Common myeloid progenitor, CD34-positive (primary cell): Measurements from ENCODE around the gene TBC1D5.
"Not testable (repeated sequence)": the region's sequence is repeated elsewhere in the genome, so short reads cannot be mapped to it uniquely, and the experiment has no call there.

Experiments used
- CTCF ChIA-PET: fragments of 350-600 bp; sonication (Branson Sonifier 250); formaldehyde crosslinking; loops from one replicate; lab custom pipeline; 2021; ENCODE audit warnings: antibody characterized with exemption; lab: Charles Lee
- POLR2A ChIA-PET: fragments of 350-600 bp; sonication (Branson Sonifier 250); formaldehyde crosslinking; loops from one replicate; lab custom pipeline; 2021; ENCODE audit warnings: antibody characterized with exemption; lab: Charles Lee
- DNase-seq, 3 donors: peaks; one replicate each; pipeline versions ENCODE4 v3.0.0 to v3.0.0-alpha.2; 2013
- H3K27ac ChIP-seq, 2 experiments: 1 replicate in 1 of 2; 2 replicates in 1 of 2; pipeline ENCODE4 v1.7.0; 2013; ENCODE audit warnings: inconsistent platforms in 2 of 2, low read length in 2 of 2, mild to moderate bottlenecking in 2 of 2, low read depth in 1 of 2, moderate library complexity in 1 of 2; ENCODE audit not compliant: severe bottlenecking in 2 of 2, insufficient read depth in 1 of 2, poor library complexity in 1 of 2
- H3K27me3 ChIP-seq, 5 experiments: replicated peaks in 2 of 5; 1 replicate in 3 of 5; 2 replicates in 2 of 5; pipeline versions ENCODE4 v1.6.1 to v1.7.0; 2013; ENCODE audit warnings: low read length in 4 of 5, mild to moderate bottlenecking in 2 of 5, moderate library complexity in 2 of 5, inconsistent platforms in 1 of 5; ENCODE audit not compliant: insufficient read depth in 5 of 5, control insufficient read depth in 4 of 5
- H3K36me3 ChIP-seq, 4 experiments: 1 replicate in 2 of 4; 2 replicates in 2 of 4; pipeline versions ENCODE4 v1.6.1 to v1.7.0; 2013; ENCODE audit warnings: low read length in 3 of 4, control low read depth in 1 of 4, mild to moderate bottlenecking in 1 of 4; ENCODE audit not compliant: control insufficient read depth in 4 of 4, insufficient read depth in 4 of 4
- H3K4me1 ChIP-seq, 4 experiments: 1 replicate in 3 of 4; 2 replicates in 1 of 4; pipeline versions ENCODE4 v1.6.1 to v1.7.1; 2013; ENCODE audit warnings: low read length in 3 of 4, mild to moderate bottlenecking in 3 of 4, control low read depth in 1 of 4, inconsistent platforms in 1 of 4, moderate library complexity in 1 of 4; ENCODE audit not compliant: control insufficient read depth in 4 of 4, insufficient read depth in 4 of 4; ENCODE audit errors: control extremely low read depth in 1 of 4
- H3K4me3 ChIP-seq, 7 experiments: 1 replicate in 4 of 7; 2 replicates in 3 of 7; pipeline versions ENCODE4 v1.5.1 to v1.7.0; 2013; ENCODE audit warnings: mild to moderate bottlenecking in 7 of 7, low read length in 6 of 7, moderate library complexity in 6 of 7, inconsistent platforms in 2 of 7, low read depth in 2 of 7, control low read depth in 1 of 7; ENCODE audit not compliant: insufficient read depth in 4 of 7, control insufficient read depth in 1 of 7; ENCODE audit errors: extremely low read depth in 1 of 7
- H3K9me3 ChIP-seq, 5 experiments: 1 replicate in 4 of 5; 2 replicates in 1 of 5; pipeline versions ENCODE4 v1.6.1 to v1.7.1; 2013; ENCODE audit warnings: low read length in 4 of 5, mild to moderate bottlenecking in 2 of 5, inconsistent platforms in 1 of 5, low read depth in 1 of 5, moderate library complexity in 1 of 5; ENCODE audit not compliant: control insufficient read depth in 4 of 5, insufficient read depth in 2 of 5; ENCODE audit errors: control extremely low read depth in 1 of 5
- WGBS: methylation state at CpG from one replicate; pipeline ENCODE4 v1.1.5; 2013; ENCODE audit not compliant: insufficient coverage; 5-methylcytosine and 5-hydroxymethylcytosine counted together

TBC1D5 gene

DNA sequence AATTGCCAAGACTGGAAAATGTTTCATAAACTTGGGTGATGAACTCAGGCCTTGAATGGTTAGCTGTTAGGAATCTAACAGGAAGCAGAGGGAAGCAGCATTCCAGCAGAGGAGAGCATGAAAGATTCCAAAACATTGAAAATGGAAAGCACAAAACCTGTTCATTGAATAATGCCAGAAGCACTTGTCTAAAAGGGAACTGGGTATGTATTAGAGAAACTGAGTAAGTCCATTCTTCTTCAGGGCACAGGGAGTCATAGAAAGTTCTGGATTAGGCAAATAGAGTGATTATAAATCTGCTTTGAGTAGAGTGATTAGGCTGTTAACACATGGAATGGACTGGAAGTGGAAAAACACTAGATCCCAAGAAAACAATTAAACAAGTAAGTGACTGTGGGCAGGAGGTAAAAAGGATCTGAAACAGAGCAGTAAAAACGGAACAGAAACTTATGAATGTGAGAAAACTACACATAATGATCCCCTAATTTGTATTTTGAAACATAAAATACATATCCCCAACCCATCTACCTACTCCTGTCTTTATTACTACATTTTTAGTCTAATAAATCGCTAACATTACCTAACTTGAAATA is 343.4 kb downstream of the TBC1D5 start:
- ChIA-PET CTCF (interaction anchor here (1.2 to 2.6 kb wide), 4 partner anchors 10 to 25 kb away, joined by 3 to 10 read pairs (median 4); no protein-coding TSS in a partner anchor), POLR2A (no interaction called here)
- peaks cover 3 to 12% (median 6%) of the 10 kb centered on the region in 4 experiments for H3K36me3 ChIP-seq
- H3K27ac ChIP-seq, result no peak overlapping the region
- WGBS, result 94% methylated on average over 1 of the region's 2 CpGs
- no peaks in the 10 kb centered on the region for H3K27me3 ChIP-seq
- H3K4me1 ChIP-seq, result peaks cover 4 to 14% (median 11%) of the 10 kb centered on the region in 4 experiments
- no peaks in the 10 kb centered on the region for H3K9me3 ChIP-seq
- DNase-seq, result no peak
- H3K4me3 ChIP-seq, result no peak overlapping the region

DNA sequence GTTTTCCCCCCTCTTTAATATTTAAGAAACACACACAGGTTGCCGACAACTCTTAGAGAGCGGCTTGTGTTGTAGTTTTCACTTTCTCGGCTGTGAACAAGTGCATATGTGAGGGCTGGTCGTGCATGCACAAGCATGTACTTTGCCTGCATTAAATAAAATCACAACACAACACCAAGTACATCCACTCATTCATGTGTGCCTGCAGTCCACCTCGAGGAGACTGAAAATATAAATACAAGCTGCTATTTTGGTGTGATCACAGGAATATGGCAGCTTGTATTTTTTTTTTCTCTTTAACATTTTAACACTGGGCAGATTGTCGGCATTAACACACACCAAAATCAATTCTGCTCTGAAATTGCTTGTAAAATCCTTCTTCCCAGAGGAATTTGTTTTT is 346.4 kb downstream of the TBC1D5 start:
- ChIA-PET CTCF (interaction anchor here (1.0 kb wide), 1 partner anchor 74 kb away, joined by 3 read pairs; no protein-coding TSS in a partner anchor), POLR2A (no interaction called here)
- Histone ChIP-seq H3K9me3 (no peaks in the 10 kb centered on the region), H3K27me3 (no peaks in the 10 kb centered on the region), H3K27ac (peak overlapping the region in 1 of 2 experiments; percentile 14), H3K4me1 (peaks cover 4 to 14% (median 10%) of the 10 kb centered on the region in 4 experiments), H3K36me3 (peaks cover 2 to 9% (median 5%) of the 10 kb centered on the region in 4 experiments), H3K4me3 (peak overlapping the region in 4 of 7 experiments; percentile 3 to 52 (median 14))
- DNase-seq, result peak in 1 of 3 donors; percentile 19
- WGBS, result 97% methylated on average over 5 of the region's 6 CpGs

DNA sequence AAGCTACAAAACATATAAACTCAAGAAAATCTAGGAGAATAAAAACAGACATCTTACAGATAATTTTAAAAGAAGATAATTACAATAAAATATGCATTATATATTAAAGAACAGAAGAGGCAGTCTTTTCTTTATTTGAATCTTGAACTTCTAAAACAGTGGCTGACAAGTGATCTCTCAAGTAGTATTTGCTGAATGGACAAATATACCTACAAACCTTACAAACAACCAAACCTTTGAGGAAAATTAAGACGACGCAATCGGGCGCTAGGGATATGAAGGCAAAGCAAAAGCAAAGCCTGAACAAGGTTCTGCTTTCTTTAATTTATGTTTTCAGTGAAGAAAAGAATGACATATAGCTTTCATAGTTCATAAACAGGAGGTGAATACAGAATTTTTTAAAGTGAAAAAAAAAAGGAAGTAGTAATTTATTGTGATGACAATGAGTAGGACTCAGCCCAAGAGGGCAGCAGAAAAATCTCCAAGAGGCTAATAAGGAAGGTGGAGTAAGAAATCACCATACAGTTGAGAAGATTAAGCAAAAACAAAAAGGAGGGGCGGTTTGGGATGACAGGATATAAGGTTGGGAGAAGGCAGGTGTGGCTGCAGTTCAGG is 347.8 kb downstream of the TBC1D5 start:
- H3K36me3 ChIP-seq, result peaks cover 2 to 14% (median 6%) of the 10 kb centered on the region in 4 experiments
- peak overlapping the region in 1 of 2 experiments; percentile 52 for H3K27ac ChIP-seq
- 0% methylated on average over 2 of the region's 5 CpGs for WGBS
- peaks cover 4 to 14% (median 10%) of the 10 kb centered on the region in 4 experiments for H3K4me1 ChIP-seq
- peak overlapping the region in 3 of 7 experiments; percentile 9 to 61 (median 26) for H3K4me3 ChIP-seq
- DNase-seq, result peak; percentile 16 to 70 (median 57)
- no peaks in the 10 kb centered on the region for H3K27me3 ChIP-seq
- CTCF ChIA-PET, result interaction anchor here (1.1 kb wide), 1 partner anchor 11 kb away, joined by 3 read pairs; no protein-coding TSS in a partner anchor
- H3K9me3 ChIP-seq, result no peaks in the 10 kb centered on the region
- POLR2A ChIA-PET, result no interaction called here

DNA sequence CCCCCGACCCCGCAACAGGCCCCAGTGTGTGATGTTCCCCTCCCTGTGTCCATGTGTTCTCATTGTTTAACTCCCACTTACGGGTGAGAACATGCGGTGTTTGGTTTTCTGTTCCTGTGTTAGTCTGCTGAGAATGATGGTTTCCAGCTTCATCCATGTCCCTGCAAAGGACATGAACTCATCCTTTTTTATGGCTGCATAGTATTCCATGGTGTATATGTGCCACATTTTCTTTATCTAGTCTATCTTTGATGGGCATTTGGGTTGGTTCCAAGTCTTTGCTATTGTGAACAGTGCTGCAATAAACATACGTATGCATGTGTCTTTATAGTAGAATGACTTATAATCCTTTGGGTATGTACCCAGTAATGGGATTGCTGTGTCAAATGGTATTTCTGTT is 349.9 kb downstream of the TBC1D5 start:
- H3K27ac ChIP-seq, POLR2A ChIA-PET, CTCF ChIA-PET, H3K27me3 ChIP-seq, H3K4me3 ChIP-seq, H3K9me3 ChIP-seq, DNase-seq: not testable (repeated sequence)
- 100% methylated on average over 2 of the region's 5 CpGs for WGBS
- peaks cover 4 to 14% (median 10%) of the 10 kb centered on the region in 4 experiments for H3K4me1 ChIP-seq
- peaks cover 0 to 20% (median 8%) of the 10 kb centered on the region in 4 experiments for H3K36me3 ChIP-seq

DNA sequence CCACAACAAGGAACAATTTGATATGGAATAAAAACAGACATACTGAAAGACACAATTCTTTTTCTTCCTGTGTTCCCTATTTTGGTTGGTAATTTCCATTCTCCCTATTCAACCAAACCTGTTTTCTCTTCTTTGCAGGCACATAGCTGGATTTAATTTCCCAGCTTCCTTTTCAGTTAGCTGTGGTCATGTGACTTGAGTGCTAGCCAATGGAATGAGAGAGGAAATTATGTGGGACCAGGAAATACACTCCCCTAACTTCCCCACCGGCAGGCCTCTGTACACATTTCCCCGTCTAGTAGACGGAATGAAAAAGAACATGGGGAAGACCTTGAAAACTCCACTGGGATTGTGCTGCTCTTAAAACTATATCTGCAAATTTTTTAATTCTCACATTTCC is 351.6 kb downstream of the TBC1D5 start:
- POLR2A ChIA-PET, result no interaction called here
- Histone ChIP-seq H3K4me1 (peaks cover 4 to 9% (median 8%) of the 10 kb centered on the region in 4 experiments), H3K36me3 (peaks cover 0 to 20% (median 8%) of the 10 kb centered on the region in 4 experiments), H3K27me3 (no peaks in the 10 kb centered on the region), H3K27ac (no peak overlapping the region), H3K9me3 (peaks cover 0 to 2% (median 0%) of the 10 kb centered on the region in 5 experiments), H3K4me3 (no peak overlapping the region)
- CTCF ChIA-PET, result interaction anchor here (1.2 to 1.7 kb wide), 3 partner anchors 14 to 19 kb away, joined by 3 to 6 read pairs (median 3); no protein-coding TSS in a partner anchor
- no peak for DNase-seq
- 100% methylated on average over 1 of the region's 3 CpGs for WGBS

DNA sequence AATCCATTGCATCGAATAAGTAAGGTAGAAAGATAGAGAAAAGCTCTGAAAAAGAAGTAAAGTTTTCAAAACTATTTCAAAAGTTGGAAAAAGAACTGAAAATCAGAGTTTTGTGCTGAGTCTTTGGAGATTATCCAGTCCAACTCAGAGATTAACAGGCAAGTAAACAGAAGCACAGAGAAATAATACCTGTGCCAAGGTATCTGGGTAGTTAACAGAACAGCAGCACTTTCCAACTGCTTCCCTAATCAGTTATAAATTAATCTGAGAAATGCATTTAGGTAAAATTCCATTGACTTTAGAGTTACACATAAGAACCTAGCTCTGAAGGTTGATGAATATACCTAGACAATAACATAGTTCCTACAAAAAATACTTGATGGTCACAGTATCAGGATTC is 355.3 kb downstream of the TBC1D5 start:
- H3K4me1 ChIP-seq, result no peaks in the 10 kb centered on the region
- no peak for DNase-seq
- CTCF ChIA-PET, result interaction anchor here (1.2 kb wide), 1 partner anchor 11 kb away, joined by 4 read pairs; no protein-coding TSS in a partner anchor
- WGBS, result 100% methylated on average over 1 of the region's 1 CpG
- no peak overlapping the region for H3K4me3 ChIP-seq
- H3K36me3 ChIP-seq, result peaks cover 0 to 20% (median 9%) of the 10 kb centered on the region in 4 experiments
- POLR2A ChIA-PET, result no interaction called here
- no peaks in the 10 kb centered on the region for H3K27me3 ChIP-seq
- no peak overlapping the region for H3K27ac ChIP-seq
- H3K9me3 ChIP-seq, result peaks cover 0 to 2% (median 0%) of the 10 kb centered on the region in 5 experiments
